HG03442 (cell line): ENCODE data around the gene CD274.
"Not testable (repeated sequence)": the region's sequence is repeated elsewhere in the genome, so short reads cannot be mapped to it uniquely, and the experiment has no call there.

Experiments used
- ATAC-seq: cut with Tn5 transposase; IDR thresholded peaks from one replicate; pipeline ENCODE4 v1.9.1; 2021; ENCODE audit warnings: mild to moderate bottlenecking, moderate library complexity; ENCODE audit not compliant: unreplicated experiment

CD274 gene

GRCh38 chr9:5493679-5494511 lies 43.6 kb downstream of the CD274 start:
- peak; percentile 84 for ATAC-seq

DNA sequence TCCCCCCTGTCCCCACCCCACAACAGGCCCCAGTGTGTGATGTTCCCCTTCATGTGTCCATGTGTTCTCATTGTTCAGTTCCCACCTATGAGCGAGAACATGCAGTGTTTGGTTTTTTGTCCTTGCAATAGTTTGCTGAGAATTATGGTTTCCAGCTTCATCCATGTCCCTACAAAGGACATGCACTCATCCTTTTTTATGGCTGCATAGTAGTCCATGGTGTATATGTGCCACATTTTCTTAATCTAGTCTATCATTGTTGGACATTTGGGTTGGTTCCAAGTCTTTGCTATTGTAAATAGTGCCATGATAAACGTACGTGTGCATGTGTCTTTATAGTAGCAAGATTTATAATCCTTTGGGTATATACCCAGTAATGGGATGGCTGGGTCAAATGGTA lies 44.4 kb downstream of the CD274 start:
- not testable (repeated sequence) for ATAC-seq

DNA sequence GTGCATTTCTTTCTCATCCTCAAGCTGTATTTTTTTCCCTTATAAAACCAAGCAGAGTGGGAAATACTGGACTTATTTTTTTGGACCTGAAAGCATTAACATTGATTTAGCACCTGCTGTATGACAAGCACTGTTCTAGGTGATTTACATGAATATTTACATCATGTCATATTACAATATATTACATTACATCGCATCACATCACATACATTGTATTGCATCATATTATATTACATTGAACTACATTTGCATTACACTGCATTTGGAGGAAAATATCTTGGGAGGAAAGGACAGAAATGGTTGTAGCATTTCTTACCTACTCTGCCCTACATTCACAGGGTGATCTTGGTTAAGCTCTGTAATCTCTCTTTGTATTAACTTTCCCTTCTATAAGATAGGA lies 48.8 kb downstream of the CD274 start:
- ATAC-seq, result no peak

DNA sequence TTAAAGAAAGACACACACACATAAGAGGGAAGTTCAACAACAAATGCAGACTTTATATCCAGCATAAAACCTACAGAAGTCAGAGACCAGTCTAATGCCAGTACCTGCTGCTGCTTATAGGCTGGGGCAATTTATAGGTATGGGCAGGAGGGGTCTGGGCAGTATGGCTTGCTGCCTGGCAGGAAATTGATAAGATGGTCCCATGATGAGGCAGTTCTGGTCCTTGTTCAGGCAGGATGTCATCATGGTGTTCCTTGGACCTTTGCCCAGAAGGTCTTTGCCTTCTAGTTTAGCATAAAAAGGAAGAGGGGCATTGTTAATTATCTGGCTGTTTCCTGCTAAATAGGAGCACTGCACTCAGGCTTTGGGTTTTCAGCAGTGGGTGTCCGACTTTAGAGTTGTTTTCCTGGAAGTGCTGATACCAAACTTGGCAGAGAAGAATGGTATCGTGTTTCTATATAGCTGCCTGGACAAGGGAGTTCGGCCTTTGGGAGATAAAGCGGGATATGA lies 49.6 kb downstream of the CD274 start:
- no peak for ATAC-seq

DNA sequence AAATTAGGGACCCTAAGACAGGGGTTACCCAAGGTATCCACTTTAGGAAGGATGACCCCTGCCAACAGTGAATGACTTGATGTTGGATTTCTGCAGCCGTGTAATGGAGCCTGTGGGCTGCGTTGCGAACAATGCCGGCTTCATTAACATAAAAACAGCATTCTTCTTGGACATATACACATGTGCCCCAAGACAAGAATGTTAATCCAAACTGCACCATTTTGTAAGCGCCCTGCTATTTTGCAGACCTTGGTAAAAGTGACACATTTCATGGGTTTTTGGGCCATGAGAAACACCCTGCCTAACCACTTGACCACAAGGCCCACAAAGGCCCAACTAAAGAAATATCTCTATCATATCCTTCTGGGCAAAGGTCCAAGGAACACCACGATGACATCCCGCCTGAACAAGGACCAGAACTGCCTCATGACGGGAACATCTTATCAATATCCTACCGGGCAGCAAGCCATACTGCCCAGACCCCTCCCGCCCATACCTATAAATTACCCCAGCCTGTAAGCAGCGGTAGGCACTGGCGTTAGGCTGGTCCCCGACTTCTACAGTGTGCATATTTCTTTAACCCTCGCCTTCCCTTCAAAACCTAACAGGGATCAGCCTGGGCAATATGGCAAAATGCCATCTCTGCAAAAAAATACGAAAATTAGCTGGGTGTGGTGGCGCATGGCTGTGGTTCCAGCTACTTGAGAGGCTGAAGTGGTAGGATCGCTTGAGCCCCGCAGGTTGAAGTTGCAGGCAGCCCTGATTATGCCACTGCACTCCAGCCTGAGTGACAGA lies 50.3 kb downstream of the CD274 start:
- ATAC-seq, result no peak

GRCh38 chr9:5502553-5502952 lies 52.2 kb downstream of the CD274 start:
- no peak for ATAC-seq

DNA sequence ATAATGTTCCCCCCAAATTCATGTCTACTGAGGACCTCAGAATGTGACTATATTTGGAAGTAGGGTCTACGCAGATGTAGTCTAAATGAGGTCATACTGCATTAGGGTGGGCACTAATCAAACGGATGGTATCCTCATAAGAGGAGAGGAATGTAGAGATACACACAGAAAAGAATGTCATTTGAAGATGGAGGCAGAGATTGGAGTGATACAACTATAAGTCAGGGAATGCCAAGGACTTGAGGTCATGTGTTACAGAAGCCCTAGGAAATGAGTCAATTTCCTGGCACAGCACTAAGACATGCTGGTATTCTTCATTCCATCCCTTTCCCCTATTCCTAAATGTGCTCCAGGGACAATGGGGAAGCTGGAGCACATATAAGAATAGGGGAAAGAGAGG lies 59.2 kb downstream of the CD274 start:
- no peak for ATAC-seq

DNA sequence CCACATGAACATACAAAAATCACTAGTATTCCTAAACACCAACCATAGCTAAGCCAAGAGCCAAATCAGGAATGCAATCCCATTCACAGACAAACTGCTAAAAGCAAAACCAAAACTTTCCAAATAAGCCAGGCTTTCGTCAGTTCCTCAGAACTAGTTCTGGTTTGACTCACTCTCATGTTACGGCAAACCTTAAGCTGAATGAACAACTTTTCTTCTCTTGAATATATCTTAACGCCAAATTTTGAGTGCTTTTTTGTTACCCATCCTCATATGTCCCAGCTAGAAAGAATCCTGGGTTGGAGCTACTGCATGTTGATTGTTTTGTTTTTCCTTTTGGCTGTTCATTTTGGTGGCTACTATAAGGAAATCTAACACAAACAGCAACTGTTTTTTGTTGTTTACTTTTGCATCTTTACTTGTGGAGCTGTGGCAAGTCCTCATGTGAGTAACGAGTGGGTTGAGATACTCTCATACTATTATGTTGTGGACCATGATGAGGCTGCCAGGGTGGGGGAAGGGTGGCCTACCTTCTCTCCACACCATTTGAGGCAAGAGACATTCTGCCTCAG lies 60.1 kb downstream of the CD274 start, which contains the start of gene PDCD1LG2:
Gene PDCD1LG2, plus strand, starts transcription at position 172 of the 572 bp plus-strand sequence. CDS start 12,016 bp downstream, outside the sequence.
- peak; percentile 63 for ATAC-seq

GRCh38 chr9:5510989-5511388 lies 60.6 kb downstream of the CD274 start:
- no peak for ATAC-seq

DNA sequence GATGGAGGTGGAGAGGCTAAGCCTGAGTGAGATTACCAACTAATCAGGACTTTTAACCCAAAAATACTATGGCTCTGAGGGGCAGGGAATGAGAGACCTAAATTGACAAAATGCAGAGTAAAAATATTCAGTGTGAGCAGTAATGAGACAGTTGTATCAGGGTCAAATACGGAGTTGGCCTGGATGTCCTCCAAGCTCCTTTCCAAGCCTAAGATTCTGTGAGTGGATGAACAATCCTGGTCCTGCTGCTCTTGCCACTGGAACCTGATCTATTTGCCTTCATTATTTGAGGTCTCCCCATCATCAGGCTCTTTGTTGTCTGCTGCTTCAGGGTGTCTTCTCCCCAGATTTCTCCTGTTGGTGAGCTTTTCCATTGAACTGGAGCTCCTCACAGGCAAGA lies 61.1 kb downstream of the CD274 start:
- no peak for ATAC-seq

DNA sequence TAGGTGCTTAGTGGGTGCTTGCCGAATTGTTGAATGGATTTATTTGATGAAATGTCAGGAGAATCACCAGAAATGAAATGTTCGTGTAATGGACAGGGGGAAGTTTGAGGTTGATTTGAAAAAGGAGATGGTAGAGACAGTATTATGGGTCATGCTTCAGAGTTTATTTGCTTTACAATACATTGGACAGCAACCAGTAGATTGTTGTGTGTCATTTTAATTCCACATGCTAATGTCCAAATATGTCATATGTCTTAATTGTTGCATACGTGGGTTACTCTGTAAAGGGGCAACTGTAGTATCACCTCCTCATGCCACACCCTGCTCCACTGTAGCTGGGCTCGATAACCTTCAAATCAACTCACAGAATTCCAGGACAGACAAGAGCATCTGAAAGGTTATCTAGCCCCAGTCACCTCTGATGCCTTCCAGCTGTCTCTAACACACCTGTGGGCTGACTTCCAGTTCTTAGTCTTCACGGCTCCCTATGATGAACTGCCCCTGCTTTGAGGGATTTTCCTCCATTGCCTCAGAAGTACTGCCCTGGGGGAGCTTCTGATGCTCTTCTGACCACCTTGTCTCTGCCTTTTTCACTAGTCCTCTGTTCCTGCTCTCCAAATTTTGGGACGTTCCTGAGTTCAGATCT lies 61.7 kb downstream of the CD274 start:
- ATAC-seq, result no peak

GRCh38 chr9:5512658-5513452 lies 62.5 kb downstream of the CD274 start:
- no peak for ATAC-seq

GRCh38 chr9:5513966-5514616 lies 63.7 kb downstream of the CD274 start:
- ATAC-seq, result no peak

DNA sequence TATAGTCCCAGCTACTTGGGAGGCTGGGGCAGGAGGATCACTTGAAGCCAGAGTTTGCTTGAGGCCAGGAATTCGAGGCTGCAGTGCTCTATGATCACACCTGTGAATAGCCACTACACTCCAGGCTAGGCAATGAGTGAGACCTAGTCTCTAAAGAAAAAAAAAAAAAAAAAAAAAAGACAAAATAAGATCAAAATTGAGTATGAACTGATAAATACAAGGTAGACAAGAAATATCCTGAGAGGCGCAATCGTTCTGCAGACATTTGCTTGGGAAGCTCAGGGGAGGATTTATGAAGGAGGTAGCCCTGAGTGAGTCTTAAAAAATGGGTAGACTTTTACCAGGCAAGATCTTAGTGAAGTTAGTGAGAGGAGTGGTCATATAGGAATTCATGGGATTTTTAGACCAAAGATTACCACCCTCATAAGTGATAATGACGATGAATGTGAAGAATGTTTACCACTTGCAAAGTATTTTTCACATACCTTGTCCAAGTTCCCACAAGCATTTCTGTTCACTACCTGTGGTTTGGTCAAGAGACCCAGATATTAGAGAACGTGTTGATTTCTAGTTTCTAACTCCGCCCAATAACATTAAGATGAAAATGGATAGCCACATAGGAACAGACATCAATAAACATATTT lies 64.4 kb downstream of the CD274 start:
- no peak for ATAC-seq

- no peak for ATAC-seq
Observed at GRCh38 chr9:5515261-5515650, 64.9 kb downstream of the CD274 start.

DNA sequence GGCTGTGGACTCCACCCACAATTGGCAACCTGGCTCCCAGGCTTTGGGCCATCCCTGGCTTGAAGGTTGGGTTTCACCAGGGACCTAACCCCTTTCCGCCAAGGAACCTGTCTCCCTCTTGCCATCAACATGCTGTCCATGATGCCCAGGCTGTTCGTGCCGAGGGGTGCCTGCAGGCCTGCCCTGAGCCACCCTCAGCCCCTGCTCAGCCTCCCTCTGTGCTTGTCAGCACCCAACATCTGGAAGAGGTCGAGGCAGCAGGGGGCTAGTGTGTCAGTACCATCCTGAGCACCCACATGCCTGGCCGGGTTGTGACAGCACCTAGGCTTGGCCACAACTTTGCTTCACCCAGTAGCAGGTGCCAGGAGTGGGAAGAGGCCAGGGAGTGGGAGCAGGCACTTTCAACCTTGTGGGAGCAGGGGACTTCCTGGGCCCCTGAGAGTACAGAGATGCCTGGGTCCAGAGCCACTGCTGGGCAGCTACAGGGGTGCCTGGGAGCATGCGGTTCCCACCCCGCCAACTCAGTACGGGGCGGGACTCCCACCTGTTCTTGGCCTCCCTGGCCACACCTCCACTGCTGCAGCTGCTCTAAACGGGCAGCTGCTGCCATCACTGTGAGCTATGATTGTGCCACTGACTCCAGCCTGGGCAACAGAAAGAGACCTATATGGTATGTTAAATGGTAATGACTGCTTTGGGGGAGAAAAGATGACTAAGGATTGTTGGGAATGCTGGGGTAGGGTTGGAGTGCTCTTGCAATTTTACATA lies 66.3 kb downstream of the CD274 start:
- ATAC-seq, result no peak

GRCh38 chr9:5518171-5518936 lies 68.0 kb downstream of the CD274 start:
- peak; percentile 70 for ATAC-seq

DNA sequence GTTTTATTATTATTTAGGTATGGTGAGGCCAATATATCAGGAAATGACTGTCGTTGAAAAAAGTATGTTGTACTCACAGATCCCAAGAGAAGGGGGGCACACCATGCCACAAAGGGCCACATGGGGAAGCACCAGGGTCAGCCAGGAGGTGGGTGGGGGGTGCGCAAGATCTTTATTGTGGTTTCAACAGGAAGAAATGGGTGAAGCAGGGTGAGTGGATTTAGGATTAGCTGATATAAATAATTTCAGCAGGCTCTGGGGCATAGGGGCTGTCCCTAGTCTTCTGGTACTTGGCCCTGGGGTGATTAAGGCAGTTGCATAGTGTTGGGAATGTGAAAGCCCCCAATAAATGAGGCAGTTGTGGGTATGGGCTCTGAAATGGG lies 68.6 kb downstream of the CD274 start:
- ATAC-seq, result peak; percentile 19
